Progenitor cell of endocrine pancreas (in vitro differentiated cells): ENCODE data around the gene RPTOR. TPM values are rescaled to one million over a fixed set of nuclear protein-coding genes. Genes with fewer than 3 reads are reported as not detected.

Experiments used
- DNase-seq: peaks from one replicate; pipeline ENCODE4 v3.0.0; 2021; ENCODE audit warnings: low spot score; ENCODE audit not compliant: unreplicated experiment
- H3K27ac Mint-ChIP-seq: 2 replicates; pipeline ENCODE4 v1.8.0; 2021; ENCODE audit warnings: mild to moderate bottlenecking, moderate library complexity, mixed read lengths
- H3K27me3 Mint-ChIP-seq: 2 replicates; pipeline ENCODE4 v1.8.0; 2021; ENCODE audit warnings: mixed read lengths
- H3K36me3 Mint-ChIP-seq: 2 replicates; pipeline ENCODE4 v1.8.0; 2022; ENCODE audit warnings: mixed read lengths; ENCODE audit not compliant: insufficient read depth
- H3K4me1 Mint-ChIP-seq: 2 replicates; pipeline ENCODE4 v1.8.0; 2021; ENCODE audit warnings: low read depth, mixed read lengths
- H3K4me3 Mint-ChIP-seq: 2 replicates; pipeline ENCODE4 v1.8.0; 2021; ENCODE audit warnings: low read depth, mild to moderate bottlenecking, moderate library complexity, mixed read lengths
- H3K9me3 Mint-ChIP-seq: 2 replicates; pipeline ENCODE4 v1.8.0; 2021; ENCODE audit warnings: low read depth, mixed read lengths
- total RNA-seq: library from RNA; stranded (reverse); gene quantifications from 2 replicates; pipeline ENCODE4 v1.2.1, GENCODE V29; 2021
- TF ChIP-seq, protein P1 (sequence below): fragments of 200-600 bp; sonication (generic); IDR thresholded peaks from one replicate; pipeline ENCODE4 v1.5.0; 2021; ENCODE audit warnings: antibody characterized with exemption, mild to moderate bottlenecking; ENCODE audit not compliant: unreplicated experiment

Gene RPTOR
- total RNA-seq, 1 donor from 2014 or later = 40.0 TPM

DNA sequence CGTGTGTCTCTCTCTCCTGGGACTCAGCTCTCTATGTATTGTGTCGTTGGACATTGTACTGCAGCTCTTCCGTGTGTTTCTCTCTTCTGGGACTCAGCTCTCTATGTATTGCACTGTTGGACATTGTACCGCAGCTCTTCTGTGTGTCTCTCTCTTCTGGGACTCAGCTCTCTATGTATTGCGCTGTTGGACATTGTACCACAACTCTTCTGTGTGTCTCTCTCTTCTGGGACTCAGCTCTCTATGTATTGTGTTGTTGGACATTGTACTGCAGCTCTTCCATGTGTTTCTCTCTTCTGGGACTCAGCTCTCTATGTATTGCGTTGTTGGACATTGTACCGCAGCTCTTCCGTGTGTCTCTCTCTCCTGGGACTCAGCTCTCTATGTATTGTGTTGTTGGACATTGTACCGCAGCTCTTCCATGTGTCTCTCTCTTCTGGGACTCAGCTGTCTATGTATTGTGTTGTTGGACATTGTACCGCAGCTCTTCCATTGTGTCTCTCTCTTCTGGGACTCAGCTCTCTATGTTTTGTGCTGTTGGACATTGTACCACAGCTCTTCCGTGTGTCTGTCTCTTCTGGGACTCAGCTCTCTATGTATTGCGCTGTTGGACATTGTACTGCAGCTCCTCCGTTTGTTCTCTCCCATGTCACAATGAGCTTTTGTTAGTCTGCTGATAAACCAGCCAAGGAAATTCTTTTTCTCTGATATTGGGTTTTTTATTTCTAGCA, 84.8 kb downstream of the RPTOR start:
- Mint-ChIP-seq H3K36me3 (peaks cover 12% of the 10 kb centered on the region), H3K27me3 (no peaks in the 10 kb centered on the region), H3K4me3 (no peak overlapping the region), H3K27ac (no peak overlapping the region), H3K4me1 (peaks cover 8% of the 10 kb centered on the region), H3K9me3 (no peaks in the 10 kb centered on the region)
- no peak for DNase-seq
- TF ChIP-seq, protein P1, sequence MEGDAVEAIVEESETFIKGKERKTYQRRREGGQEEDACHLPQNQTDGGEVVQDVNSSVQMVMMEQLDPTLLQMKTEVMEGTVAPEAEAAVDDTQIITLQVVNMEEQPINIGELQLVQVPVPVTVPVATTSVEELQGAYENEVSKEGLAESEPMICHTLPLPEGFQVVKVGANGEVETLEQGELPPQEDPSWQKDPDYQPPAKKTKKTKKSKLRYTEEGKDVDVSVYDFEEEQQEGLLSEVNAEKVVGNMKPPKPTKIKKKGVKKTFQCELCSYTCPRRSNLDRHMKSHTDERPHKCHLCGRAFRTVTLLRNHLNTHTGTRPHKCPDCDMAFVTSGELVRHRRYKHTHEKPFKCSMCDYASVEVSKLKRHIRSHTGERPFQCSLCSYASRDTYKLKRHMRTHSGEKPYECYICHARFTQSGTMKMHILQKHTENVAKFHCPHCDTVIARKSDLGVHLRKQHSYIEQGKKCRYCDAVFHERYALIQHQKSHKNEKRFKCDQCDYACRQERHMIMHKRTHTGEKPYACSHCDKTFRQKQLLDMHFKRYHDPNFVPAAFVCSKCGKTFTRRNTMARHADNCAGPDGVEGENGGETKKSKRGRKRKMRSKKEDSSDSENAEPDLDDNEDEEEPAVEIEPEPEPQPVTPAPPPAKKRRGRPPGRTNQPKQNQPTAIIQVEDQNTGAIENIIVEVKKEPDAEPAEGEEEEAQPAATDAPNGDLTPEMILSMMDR = no peak

DNA sequence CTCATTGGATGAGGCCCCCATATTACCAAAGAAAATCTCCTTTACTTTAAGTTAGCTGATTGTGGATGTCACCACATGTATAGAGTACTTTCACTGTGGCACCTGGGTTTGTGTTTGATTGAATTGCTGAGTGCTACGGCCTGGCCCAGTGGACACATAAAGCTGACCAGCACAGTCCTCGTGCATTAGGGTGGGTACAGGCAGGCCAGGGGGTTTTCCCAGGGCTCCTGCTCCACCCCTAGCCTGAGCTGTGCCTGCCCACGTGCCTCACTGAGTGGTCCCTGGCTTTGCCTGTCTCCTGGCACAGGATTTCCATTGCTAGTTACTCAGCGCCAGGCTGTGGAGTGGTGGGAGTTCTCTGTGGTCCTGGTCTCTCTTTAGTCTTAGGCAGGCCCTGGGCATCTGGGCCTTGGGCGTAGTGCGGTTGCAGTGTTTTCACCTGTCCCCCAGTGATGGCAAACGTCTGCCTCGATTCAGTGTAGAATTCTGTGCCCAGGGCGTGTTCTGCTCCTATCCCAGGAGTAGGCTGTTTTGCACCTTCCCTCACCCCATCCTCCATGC, 86.0 kb downstream of the RPTOR start:
- Mint-ChIP-seq H3K9me3 (no peaks in the 10 kb centered on the region), H3K4me3 (no peak overlapping the region), H3K36me3 (peaks cover 12% of the 10 kb centered on the region), H3K27ac (no peak overlapping the region), H3K27me3 (no peaks in the 10 kb centered on the region), H3K4me1 (peaks cover 5% of the 10 kb centered on the region)
- TF ChIP-seq, protein P1 = no peak
- DNase-seq = no peak

DNA sequence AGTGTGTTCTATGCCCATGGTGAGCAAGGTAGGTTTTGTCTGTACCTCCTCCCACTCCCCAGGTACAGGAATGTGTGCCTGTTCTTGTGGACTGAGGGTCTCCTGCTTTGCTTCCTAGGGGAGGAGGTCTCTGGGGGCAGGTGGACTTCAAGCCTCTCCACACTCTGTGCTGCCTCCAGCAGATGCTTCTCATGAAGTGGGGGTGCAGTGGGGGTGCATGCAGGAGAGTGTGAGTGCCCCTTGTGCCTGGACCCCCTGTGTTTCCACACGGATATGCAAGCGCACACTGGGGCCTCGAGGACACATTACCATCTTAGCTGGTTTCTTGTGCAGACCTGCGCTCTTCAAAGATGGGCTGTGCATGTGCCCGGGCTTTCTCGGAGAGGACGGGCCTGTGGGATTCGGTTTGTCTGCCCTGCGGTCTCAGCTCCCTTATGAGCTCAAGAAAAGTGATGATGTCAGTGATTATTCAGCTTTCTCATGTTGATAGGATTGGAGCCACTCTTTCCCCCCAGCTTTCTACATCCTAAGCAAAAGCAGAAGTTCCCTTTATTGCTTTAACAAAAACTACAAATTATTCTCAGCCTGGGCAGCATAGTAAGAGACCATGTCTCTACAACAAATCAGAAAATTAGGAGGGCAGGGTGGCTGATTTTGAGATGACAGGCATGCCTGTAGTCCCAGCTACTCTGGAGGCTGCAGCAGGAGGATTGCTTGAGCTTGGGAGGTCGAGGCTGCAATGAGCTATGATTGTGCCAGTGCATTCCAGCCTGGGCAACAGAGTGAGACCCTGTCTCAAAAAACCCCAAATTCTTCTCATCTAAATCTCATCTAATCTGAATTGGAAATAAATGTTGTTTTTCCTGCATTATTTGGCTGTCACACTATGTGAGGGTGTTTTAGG, 86.8 kb downstream of the RPTOR start:
- H3K27ac Mint-ChIP-seq = no peak overlapping the region
- H3K4me1 Mint-ChIP-seq = peaks cover 5% of the 10 kb centered on the region
- H3K4me3 Mint-ChIP-seq = no peak overlapping the region
- H3K27me3 Mint-ChIP-seq = no peaks in the 10 kb centered on the region
- DNase-seq = no peak
- no peaks in the 10 kb centered on the region for H3K9me3 Mint-ChIP-seq
- TF ChIP-seq, protein P1 = no peak
- peaks cover 8% of the 10 kb centered on the region for H3K36me3 Mint-ChIP-seq

DNA sequence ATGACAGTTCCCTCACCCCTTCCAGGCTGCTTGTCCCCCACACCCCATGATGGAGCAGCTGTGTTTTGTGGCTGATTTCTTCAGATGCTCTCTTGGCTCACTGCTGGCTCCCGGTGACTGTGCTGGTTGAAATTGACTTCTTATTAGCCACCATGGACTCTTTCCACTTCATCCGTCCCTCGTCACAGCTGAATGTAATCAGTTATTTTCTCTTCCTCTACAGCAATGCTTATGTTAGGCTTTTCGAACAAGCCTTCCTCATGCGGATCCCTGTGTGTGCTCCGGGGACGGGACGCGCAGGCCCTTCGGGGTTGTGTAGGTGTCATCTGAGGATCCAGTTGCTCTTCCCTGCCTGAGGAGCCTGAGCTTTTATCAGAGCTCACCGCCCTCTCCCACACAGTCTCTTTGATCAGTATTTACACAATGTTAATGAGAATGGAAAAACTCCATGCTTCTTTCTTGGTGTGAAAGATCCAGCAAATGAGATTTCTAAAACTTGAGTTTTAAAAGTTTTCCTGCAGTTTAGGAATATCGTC, 87.5 kb downstream of the RPTOR start:
- peaks cover 7% of the 10 kb centered on the region for H3K4me1 Mint-ChIP-seq
- DNase-seq = no peak
- no peak overlapping the region for H3K4me3 Mint-ChIP-seq
- H3K27ac Mint-ChIP-seq = no peak overlapping the region
- H3K36me3 Mint-ChIP-seq = peaks cover 5% of the 10 kb centered on the region
- TF ChIP-seq, protein P1 = no peak
- H3K9me3 Mint-ChIP-seq = no peaks in the 10 kb centered on the region
- H3K27me3 Mint-ChIP-seq = no peaks in the 10 kb centered on the region

DNA sequence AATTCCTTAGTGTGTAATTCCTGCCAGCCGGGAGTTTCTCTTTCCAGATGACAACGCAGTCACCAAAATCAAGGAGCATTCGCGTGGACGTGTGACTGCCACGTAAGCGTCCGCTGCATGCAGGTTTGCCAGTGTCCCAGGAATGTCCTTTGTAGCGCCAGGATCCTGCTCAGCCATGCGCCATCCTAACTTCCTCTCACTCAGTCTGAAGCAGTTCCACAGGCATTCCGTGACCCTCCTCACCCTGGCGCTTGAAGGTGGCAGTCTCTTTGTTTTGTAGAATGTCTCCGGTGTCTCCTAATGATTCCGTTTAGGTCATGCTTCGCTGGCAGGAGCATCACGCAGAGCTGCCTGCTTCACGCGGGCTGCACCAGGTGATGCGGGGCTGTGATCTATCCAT, 88.6 kb downstream of the RPTOR start:
- DNase-seq = no peak
- no peaks in the 10 kb centered on the region for H3K27me3 Mint-ChIP-seq
- H3K9me3 Mint-ChIP-seq = no peaks in the 10 kb centered on the region
- peaks cover 1% of the 10 kb centered on the region for H3K36me3 Mint-ChIP-seq
- H3K4me1 Mint-ChIP-seq = peaks cover 7% of the 10 kb centered on the region
- H3K4me3 Mint-ChIP-seq = no peak overlapping the region
- H3K27ac Mint-ChIP-seq = no peak overlapping the region
- TF ChIP-seq, protein P1 = no peak
